GM18858 (cell line): ENCODE results near the gene GON7.
"Not testable (repeated sequence)": the region's sequence is repeated elsewhere in the genome, so short reads cannot be mapped to it uniquely, and the experiment has no call there.

ENCODE experiments used
- ATAC-seq: cut with Tn5 transposase; IDR thresholded peaks from one replicate; pipeline ENCODE4 v1.9.1; 2021; ENCODE audit not compliant: unreplicated experiment

GON7 gene

GRCh38 chr14:93159625-93160352 is 47.1 kb downstream of the GON7 start:
- ATAC-seq = not testable (repeated sequence)

GRCh38 chr14:93158349-93158748 is 48.5 kb downstream of the GON7 start:
- ATAC-seq = not testable (repeated sequence)

- no peak for ATAC-seq
These were observed 50.0 kb downstream of the GON7 start for GRCh38 chr14:93156693-93157369.

- no peak for ATAC-seq
These were observed 51.2 kb downstream of the GON7 start for GRCh38 chr14:93155667-93156066.

GRCh38 chr14:93153121-93153520 is 53.7 kb downstream of the GON7 start:
- no peak for ATAC-seq
